ENCODE results near the gene RORB.

RORB gene

DNA sequence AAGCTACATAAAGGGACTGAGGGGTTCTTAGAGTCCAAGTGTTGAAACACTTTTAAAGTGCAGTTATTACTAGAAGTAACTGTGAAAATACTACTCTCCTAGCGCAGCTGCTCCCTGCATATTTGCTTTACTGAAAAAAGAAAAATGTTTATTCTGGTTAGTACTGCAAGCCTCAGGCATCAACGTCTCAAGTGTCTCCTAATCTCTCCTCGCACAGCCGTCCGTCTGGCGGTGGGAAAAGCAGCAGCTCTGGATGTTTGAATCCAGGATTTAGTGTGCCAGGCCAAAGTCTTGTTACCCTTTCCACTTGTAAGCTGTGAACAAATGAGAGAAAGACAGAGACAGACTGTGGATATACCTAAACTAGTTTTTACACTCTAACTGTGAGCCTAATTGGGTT, 31.1 kb downstream of the RORB start:
- TF ChIP-seq CEBPB (IDR thresholded peaks at IDR 0.05) (no peak), TCF12 (IDR thresholded peaks at IDR 0.05; ENCODE audit: low read depth) (no peak)

DNA sequence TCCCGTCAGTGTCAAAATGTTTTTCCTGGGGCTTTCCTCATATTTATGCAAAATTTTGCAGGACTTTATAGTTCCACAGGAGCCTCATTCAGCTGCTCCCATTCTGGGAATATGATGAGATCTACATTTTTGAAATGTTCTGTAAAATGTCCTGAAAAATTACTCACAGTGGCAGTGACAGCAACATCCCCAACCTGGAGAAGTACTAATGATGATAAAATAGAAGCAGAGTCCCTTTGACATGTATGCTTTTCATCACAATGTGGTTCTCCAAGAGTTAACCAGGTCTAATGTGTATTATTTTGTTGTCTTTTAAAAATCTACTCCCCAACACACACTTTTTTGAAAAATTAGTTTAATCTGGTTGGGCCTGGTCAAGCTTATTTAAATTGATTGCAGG, 36.1 kb downstream of the RORB start:
- no peak for TF ChIP-seq FOXM1 (IDR thresholded peaks at IDR 0.05; ENCODE audit: borderline replicate concordance, low read depth)
- TF ChIP-seq, protein P1, sequence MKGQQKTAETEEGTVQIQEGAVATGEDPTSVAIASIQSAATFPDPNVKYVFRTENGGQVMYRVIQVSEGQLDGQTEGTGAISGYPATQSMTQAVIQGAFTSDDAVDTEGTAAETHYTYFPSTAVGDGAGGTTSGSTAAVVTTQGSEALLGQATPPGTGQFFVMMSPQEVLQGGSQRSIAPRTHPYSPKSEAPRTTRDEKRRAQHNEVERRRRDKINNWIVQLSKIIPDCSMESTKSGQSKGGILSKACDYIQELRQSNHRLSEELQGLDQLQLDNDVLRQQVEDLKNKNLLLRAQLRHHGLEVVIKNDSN (IDR thresholded peaks at IDR 0.05) = no peak
- no peak for TF ChIP-seq EGR1 (IDR thresholded peaks at IDR 0.05)
- TF ChIP-seq YY1 (IDR thresholded peaks at IDR 0.05; ENCODE audit: low read depth) = no peak
- no peak for TF ChIP-seq RAD21 (IDR thresholded peaks at IDR 0.05; ENCODE audit: low read depth)
- TF ChIP-seq CEBPB (IDR thresholded peaks at IDR 0.05) = no peak
- TF ChIP-seq, protein P2, sequence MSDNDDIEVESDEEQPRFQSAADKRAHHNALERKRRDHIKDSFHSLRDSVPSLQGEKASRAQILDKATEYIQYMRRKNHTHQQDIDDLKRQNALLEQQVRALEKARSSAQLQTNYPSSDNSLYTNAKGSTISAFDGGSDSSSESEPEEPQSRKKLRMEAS (IDR thresholded peaks at IDR 0.05) = no peak
- TF ChIP-seq, protein P3, sequence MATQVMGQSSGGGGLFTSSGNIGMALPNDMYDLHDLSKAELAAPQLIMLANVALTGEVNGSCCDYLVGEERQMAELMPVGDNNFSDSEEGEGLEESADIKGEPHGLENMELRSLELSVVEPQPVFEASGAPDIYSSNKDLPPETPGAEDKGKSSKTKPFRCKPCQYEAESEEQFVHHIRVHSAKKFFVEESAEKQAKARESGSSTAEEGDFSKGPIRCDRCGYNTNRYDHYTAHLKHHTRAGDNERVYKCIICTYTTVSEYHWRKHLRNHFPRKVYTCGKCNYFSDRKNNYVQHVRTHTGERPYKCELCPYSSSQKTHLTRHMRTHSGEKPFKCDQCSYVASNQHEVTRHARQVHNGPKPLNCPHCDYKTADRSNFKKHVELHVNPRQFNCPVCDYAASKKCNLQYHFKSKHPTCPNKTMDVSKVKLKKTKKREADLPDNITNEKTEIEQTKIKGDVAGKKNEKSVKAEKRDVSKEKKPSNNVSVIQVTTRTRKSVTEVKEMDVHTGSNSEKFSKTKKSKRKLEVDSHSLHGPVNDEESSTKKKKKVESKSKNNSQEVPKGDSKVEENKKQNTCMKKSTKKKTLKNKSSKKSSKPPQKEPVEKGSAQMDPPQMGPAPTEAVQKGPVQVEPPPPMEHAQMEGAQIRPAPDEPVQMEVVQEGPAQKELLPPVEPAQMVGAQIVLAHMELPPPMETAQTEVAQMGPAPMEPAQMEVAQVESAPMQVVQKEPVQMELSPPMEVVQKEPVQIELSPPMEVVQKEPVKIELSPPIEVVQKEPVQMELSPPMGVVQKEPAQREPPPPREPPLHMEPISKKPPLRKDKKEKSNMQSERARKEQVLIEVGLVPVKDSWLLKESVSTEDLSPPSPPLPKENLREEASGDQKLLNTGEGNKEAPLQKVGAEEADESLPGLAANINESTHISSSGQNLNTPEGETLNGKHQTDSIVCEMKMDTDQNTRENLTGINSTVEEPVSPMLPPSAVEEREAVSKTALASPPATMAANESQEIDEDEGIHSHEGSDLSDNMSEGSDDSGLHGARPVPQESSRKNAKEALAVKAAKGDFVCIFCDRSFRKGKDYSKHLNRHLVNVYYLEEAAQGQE (IDR thresholded peaks at IDR 0.05; ENCODE audit: low read depth) = no peak
- no peak for TF ChIP-seq TCF12 (IDR thresholded peaks at IDR 0.05; ENCODE audit: low read depth)
- TF ChIP-seq NFIC (IDR thresholded peaks at IDR 0.05) = no peak
- no peak for TF ChIP-seq TEAD4 (IDR thresholded peaks at IDR 0.05)
- no peak for TF ChIP-seq CREB1 (IDR thresholded peaks at IDR 0.05; ENCODE audit: low read depth)
- no peak for TF ChIP-seq EP300 (IDR thresholded peaks at IDR 0.05; ENCODE audit: borderline replicate concordance)
- TF ChIP-seq TAF1 (IDR thresholded peaks at IDR 0.05; ENCODE audit: low read depth) = no peak
- TF ChIP-seq ZBTB7A (IDR thresholded peaks at IDR 0.05; ENCODE audit: low read depth) = no peak

DNA sequence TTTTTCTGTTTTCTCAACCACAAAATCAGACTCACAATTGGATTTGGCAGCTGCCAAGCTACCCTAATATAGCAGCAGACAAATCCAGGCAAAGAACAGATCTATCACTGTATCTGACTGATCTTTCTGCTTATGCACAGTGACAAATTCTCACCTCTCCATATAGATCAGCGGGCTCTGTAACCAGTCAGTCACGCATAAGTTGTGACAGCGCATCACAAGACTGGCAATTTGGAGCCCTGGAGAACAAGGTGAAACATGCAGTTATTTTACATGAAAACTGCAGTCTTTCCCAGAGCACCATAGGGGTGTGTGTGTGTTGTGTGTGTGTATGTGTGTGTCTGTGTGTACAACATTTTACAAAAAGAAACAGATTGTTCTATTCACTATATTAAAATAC, 37.7 kb downstream of the RORB start:
- TF ChIP-seq, protein P2 (IDR thresholded peaks at IDR 0.05) = no peak
- TF ChIP-seq TEAD4 (IDR thresholded peaks at IDR 0.05) (no peak), EP300 (IDR thresholded peaks at IDR 0.05; ENCODE audit: borderline replicate concordance) (no peak), FOXM1 (IDR thresholded peaks at IDR 0.05; ENCODE audit: borderline replicate concordance, low read depth) (no peak), YY1 (IDR thresholded peaks at IDR 0.05; ENCODE audit: low read depth) (no peak), RAD21 (IDR thresholded peaks at IDR 0.05; ENCODE audit: low read depth) (no peak), CREB1 (IDR thresholded peaks at IDR 0.05; ENCODE audit: low read depth) (no peak), ZBTB7A (IDR thresholded peaks at IDR 0.05; ENCODE audit: low read depth) (no peak), TAF1 (IDR thresholded peaks at IDR 0.05; ENCODE audit: low read depth) (no peak), CEBPB (IDR thresholded peaks at IDR 0.05) (no peak), EGR1 (IDR thresholded peaks at IDR 0.05) (no peak), TCF12 (IDR thresholded peaks at IDR 0.05; ENCODE audit: low read depth) (no peak), NFIC (IDR thresholded peaks at IDR 0.05) (no peak)
- TF ChIP-seq, protein P1 (IDR thresholded peaks at IDR 0.05) = no peak
- TF ChIP-seq, protein P3 (IDR thresholded peaks at IDR 0.05; ENCODE audit: low read depth) = no peak

DNA sequence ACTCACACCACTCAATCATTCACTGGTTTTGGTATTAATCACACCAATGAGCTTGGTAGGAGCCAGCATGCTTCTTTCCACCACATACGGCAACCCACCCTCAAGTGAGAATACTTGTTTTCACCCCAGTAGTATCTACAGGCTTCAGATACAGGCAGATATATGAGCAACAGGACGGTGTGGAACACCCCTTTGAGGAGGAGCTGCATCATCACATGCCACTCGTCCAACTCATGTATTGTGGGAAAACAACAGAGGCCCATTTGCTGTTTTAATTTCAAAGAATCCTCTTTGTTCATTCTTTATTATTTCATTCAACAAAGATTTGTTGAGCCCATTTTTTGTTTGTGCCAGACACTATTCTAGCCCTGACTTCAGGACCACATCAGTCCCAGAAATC, 46.0 kb downstream of the RORB start:
- no peak for TF ChIP-seq FOXM1 (IDR thresholded peaks at IDR 0.05; ENCODE audit: borderline replicate concordance, low read depth)

DNA sequence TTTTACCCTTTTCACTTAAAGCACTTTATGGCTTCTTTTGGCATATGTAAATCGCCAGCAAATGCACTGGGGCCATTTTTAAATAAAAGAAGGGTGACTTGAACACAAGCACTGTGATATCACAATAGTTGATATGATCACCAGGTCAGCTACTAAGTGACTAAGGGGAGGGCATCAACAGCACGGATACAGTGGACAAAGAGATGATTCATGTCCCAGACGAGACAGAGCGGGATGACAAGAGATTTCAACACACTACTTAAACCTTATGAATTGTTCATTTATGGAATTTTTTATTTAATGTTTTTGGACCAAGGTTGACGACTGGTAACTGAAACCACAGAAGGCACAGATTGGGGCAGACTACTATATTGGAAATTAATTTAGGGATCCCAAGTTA, 54.1 kb downstream of the RORB start:
- TF ChIP-seq TEAD4 (IDR thresholded peaks at IDR 0.05) = no peak
- TF ChIP-seq, protein P1 (IDR thresholded peaks at IDR 0.05) = no peak
- no peak for TF ChIP-seq ZBTB7A (IDR thresholded peaks at IDR 0.05; ENCODE audit: low read depth)
- TF ChIP-seq EGR1 (IDR thresholded peaks at IDR 0.05) = no peak
- no peak for TF ChIP-seq TAF1 (IDR thresholded peaks at IDR 0.05; ENCODE audit: low read depth)
- TF ChIP-seq TCF12 (IDR thresholded peaks at IDR 0.05; ENCODE audit: low read depth) = no peak
- TF ChIP-seq, protein P2 (IDR thresholded peaks at IDR 0.05) = no peak
- TF ChIP-seq EP300 (IDR thresholded peaks at IDR 0.05; ENCODE audit: borderline replicate concordance) = no peak
- TF ChIP-seq YY1 (IDR thresholded peaks at IDR 0.05; ENCODE audit: low read depth) = no peak
- TF ChIP-seq NFIC (IDR thresholded peaks at IDR 0.05) = no peak
- no peak for TF ChIP-seq FOXM1 (IDR thresholded peaks at IDR 0.05; ENCODE audit: borderline replicate concordance, low read depth)
- TF ChIP-seq CREB1 (IDR thresholded peaks at IDR 0.05; ENCODE audit: low read depth) = no peak
- no peak for TF ChIP-seq RAD21 (IDR thresholded peaks at IDR 0.05; ENCODE audit: low read depth)

Data from Ishikawa (cell line).